HG03108 (cell line): ENCODE measurements around the gene PRM2.
"Not testable (repeated sequence)": the region's sequence is repeated elsewhere in the genome, so short reads cannot be mapped to it uniquely, and the experiment has no call there.

Experiments used
- ATAC-seq: cut with Tn5 transposase; IDR thresholded peaks from one replicate; pipeline ENCODE4 v1.9.1; 2021; ENCODE audit warnings: moderate library complexity; ENCODE audit not compliant: unreplicated experiment

Gene PRM2

GRCh38 chr16:11290102-11290893 lies 14.0 kb upstream of the PRM2 start:
- no peak for ATAC-seq

GRCh38 chr16:11289696-11290095 lies 13.4 kb upstream of the PRM2 start:
- not testable (repeated sequence) for ATAC-seq

- no peak for ATAC-seq
Measured at GRCh38 chr16:11289202-11289601, 12.9 kb upstream of the PRM2 start.

GRCh38 chr16:11285842-11286241 lies 9.6 kb upstream of the PRM2 start:
- ATAC-seq = no peak

GRCh38 chr16:11283820-11284248 lies 7.6 kb upstream of the PRM2 start:
- ATAC-seq = no peak

GRCh38 chr16:11280616-11281522 lies 4.6 kb upstream of the PRM2 start, which contains the start of gene PRM1:
Gene PRM1, minus strand, starts transcription at chr16:11281330. Its CDS starts 92 bp downstream, at chr16:11281238.
- ATAC-seq = no peak

GRCh38 chr16:11278681-11279628 lies 2.7 kb upstream of the PRM2 start:
- ATAC-seq = no peak

- ATAC-seq = no peak
Measured at GRCh38 chr16:11277607-11278337, 1.5 kb upstream of the PRM2 start.

GRCh38 chr16:11276896-11277593 lies 765 bp upstream of the PRM2 start:
- ATAC-seq = no peak

GRCh38 chr16:11274964-11275363 lies 1.3 kb downstream of the PRM2 start:
- no peak for ATAC-seq

GRCh38 chr16:11273721-11274324 lies 2.5 kb downstream of the PRM2 start:
- ATAC-seq = no peak

- ATAC-seq = no peak
Measured at GRCh38 chr16:11272921-11273720, 3.2 kb downstream of the PRM2 start, which contains the start of gene PRM3. Gene PRM3, minus strand, starts transcription at chr16:11273629. Its CDS starts 34 bp downstream, at chr16:11273595.

GRCh38 chr16:11272484-11272883 lies 3.8 kb downstream of the PRM2 start:
- no peak for ATAC-seq

GRCh38 chr16:11271610-11272009 lies 4.7 kb downstream of the PRM2 start:
- no peak for ATAC-seq

GRCh38 chr16:11270602-11271162 lies 5.6 kb downstream of the PRM2 start:
- no peak for ATAC-seq

GRCh38 chr16:11268921-11269375 lies 7.3 kb downstream of the PRM2 start, which contains the start of gene TNP2:
Gene TNP2, minus strand, starts transcription at chr16:11269325. Its CDS starts 63 bp downstream, at chr16:11269262.
- no peak for ATAC-seq

GRCh38 chr16:11265124-11265523 lies 11.2 kb downstream of the PRM2 start:
- ATAC-seq = no peak
